ENCODE measurements around the gene PPP2R1A.
"Not testable (repeated sequence)": the region's sequence is repeated elsewhere in the genome, so short reads cannot be mapped to it uniquely, and the experiment has no call there.

Gene PPP2R1A

GRCh38 chr19:52237771-52238400 lies 48.0 kb downstream of the PPP2R1A start:
- TF ChIP-seq SPI1 (IDR thresholded peaks at IDR 0.05; ENCODE audit: borderline replicate concordance, low read depth) (no peak), CTCF (IDR thresholded peaks at IDR 0.05; ENCODE audit: insufficient read depth, low read length) (peak; percentile 92)
- no peak overlapping the region for H3K4me3 ChIP-seq (replicated peaks; ENCODE audit: insufficient read depth, low read length)
- peak; percentile 21 to 48 for DNase-seq (ENCODE audit: low read depth in 1 of 2, low spot score in 1 of 2)
- no peaks in the 10 kb centered on the region for H3K27me3 ChIP-seq (ENCODE audit: insufficient read depth, poor library complexity, severe bottlenecking)
- no peak overlapping the region for H3K27ac ChIP-seq (replicated peaks)

GRCh38 chr19:52244021-52244420 lies 54.2 kb downstream of the PPP2R1A start:
- TF ChIP-seq POLR2AphosphoS5 (IDR thresholded peaks at IDR 0.05; ENCODE audit: low read depth) (no peak), SPI1 (IDR thresholded peaks at IDR 0.05; ENCODE audit: borderline replicate concordance, low read depth) (no peak), REST (IDR thresholded peaks at IDR 0.05; ENCODE audit: insufficient replicate concordance, low read depth) (no peak), GABPA (IDR thresholded peaks at IDR 0.05; ENCODE audit: low read depth) (no peak), CTCF (IDR thresholded peaks at IDR 0.05; ENCODE audit: insufficient read depth, low read length) (no peak)
- H3K4me3 ChIP-seq (replicated peaks; ENCODE audit: insufficient read depth, low read length), result no peak overlapping the region
- H3K27ac ChIP-seq (replicated peaks), result no peak overlapping the region
- no peaks in the 10 kb centered on the region for H3K27me3 ChIP-seq (ENCODE audit: insufficient read depth, poor library complexity, severe bottlenecking)
- no peak for DNase-seq (ENCODE audit: low read depth in 1 of 2, low spot score in 1 of 2)

GRCh38 chr19:52248241-52248640 lies 58.4 kb downstream of the PPP2R1A start:
- H3K27me3 ChIP-seq (ENCODE audit: insufficient read depth, poor library complexity, severe bottlenecking), result no peaks in the 10 kb centered on the region
- H3K4me3 ChIP-seq (replicated peaks; ENCODE audit: insufficient read depth, low read length), result no peak overlapping the region
- TF ChIP-seq POLR2AphosphoS5 (IDR thresholded peaks at IDR 0.05; ENCODE audit: low read depth), result no peak
- TF ChIP-seq SPI1 (IDR thresholded peaks at IDR 0.05; ENCODE audit: borderline replicate concordance, low read depth), result no peak
- no peak for TF ChIP-seq CTCF (IDR thresholded peaks at IDR 0.05; ENCODE audit: insufficient read depth, low read length)
- peak in 1 of 2 experiments; percentile 31 for DNase-seq (ENCODE audit: low read depth in 1 of 2, low spot score in 1 of 2)
- H3K27ac ChIP-seq (replicated peaks), result no peak overlapping the region

- Histone ChIP-seq H3K27me3 (ENCODE audit: insufficient read depth, poor library complexity, severe bottlenecking) (no peaks in the 10 kb centered on the region), H3K4me3 (replicated peaks; ENCODE audit: insufficient read depth, low read length) (no peak overlapping the region), H3K27ac (replicated peaks) (no peak overlapping the region)
- no peak for TF ChIP-seq GABPA (IDR thresholded peaks at IDR 0.05; ENCODE audit: low read depth)
- no peak for TF ChIP-seq SPI1 (IDR thresholded peaks at IDR 0.05; ENCODE audit: borderline replicate concordance, low read depth)
- TF ChIP-seq REST (IDR thresholded peaks at IDR 0.05; ENCODE audit: insufficient replicate concordance, low read depth), result no peak
- no peak for TF ChIP-seq CTCF (IDR thresholded peaks at IDR 0.05; ENCODE audit: insufficient read depth, low read length)
- no peak for TF ChIP-seq POLR2AphosphoS5 (IDR thresholded peaks at IDR 0.05; ENCODE audit: low read depth)
- DNase-seq (ENCODE audit: low read depth in 1 of 2, low spot score in 1 of 2), result no peak
Observed at GRCh38 chr19:52258426-52258825, 68.6 kb downstream of the PPP2R1A start.

GRCh38 chr19:52265556-52265955 lies 75.7 kb downstream of the PPP2R1A start:
- not testable (repeated sequence) for DNase-seq (ENCODE audit: low read depth in 1 of 2, low spot score in 1 of 2); H3K4me3 ChIP-seq (replicated peaks; ENCODE audit: insufficient read depth, low read length); H3K27ac ChIP-seq (replicated peaks); H3K27me3 ChIP-seq (ENCODE audit: insufficient read depth, poor library complexity, severe bottlenecking)
